GM19328 (cell line): Measurements from ENCODE around the gene KIAA1614.

ENCODE experiments used
- ATAC-seq: cut with Tn5 transposase; IDR thresholded peaks from one replicate; pipeline ENCODE4 v1.9.1; 2021; ENCODE audit warnings: mild to moderate bottlenecking, moderate library complexity; ENCODE audit not compliant: unreplicated experiment

KIAA1614 gene

DNA sequence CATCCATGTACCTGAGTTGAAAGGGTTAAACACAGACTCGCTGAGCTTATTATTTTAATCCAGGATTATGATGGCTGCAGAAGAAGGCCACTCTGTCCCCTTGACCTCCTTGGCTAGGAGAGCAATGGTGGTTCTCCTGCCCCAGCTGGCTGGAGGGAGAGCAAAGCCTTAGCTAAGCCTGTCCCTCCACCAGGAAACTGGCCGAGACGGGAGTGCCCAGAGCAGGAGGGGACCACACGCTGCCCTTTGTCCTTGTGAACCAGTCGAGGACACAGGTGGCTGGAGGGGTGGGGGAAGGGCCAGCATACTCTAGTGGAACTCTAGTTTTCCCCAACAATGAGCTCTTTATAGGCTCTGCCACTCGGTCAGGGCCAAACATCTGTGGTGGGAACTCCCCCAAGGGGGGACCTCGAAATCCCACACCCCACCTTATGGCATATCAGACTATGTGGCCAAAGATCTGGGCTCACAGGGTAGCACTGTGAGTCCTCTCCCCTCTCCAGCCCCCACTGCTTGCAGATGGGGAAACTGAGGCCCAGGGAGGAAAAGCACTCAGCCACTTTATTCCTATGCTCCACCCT is 12.9 kb downstream of the KIAA1614 start:
- ATAC-seq: no peak

GRCh38 chr1:180926164-180926981 is 13.7 kb downstream of the KIAA1614 start:
- no peak for ATAC-seq

- ATAC-seq: no peak
These were observed 14.7 kb downstream of the KIAA1614 start for GRCh38 chr1:180927348-180927747.

- no peak for ATAC-seq
These were observed 15.1 kb downstream of the KIAA1614 start for GRCh38 chr1:180927841-180928240.

GRCh38 chr1:180928331-180929230 is 15.9 kb downstream of the KIAA1614 start:
- no peak for ATAC-seq

DNA sequence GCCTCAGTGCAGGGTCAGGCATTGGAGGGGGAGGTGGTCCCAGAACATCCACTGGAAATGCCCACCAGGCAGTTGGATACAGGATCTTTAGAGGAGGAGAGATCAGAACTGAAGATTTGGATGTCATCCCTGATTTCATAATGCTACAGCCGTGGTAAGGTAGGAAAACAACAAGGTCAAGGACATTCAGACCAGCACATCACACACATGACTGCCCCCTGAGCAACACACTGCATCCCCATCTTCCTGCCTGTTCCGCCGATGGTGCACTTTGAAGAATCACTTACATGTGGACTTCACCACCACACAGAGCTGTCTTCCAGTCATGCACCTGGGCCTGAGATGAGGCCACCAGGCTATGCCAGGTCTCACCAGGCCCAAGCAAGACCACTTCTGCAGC is 16.7 kb downstream of the KIAA1614 start:
- no peak for ATAC-seq

- ATAC-seq: no peak
These were observed 18.0 kb downstream of the KIAA1614 start for GRCh38 chr1:180930687-180931086.

GRCh38 chr1:180931529-180931928 is 18.8 kb downstream of the KIAA1614 start:
- no peak for ATAC-seq

DNA sequence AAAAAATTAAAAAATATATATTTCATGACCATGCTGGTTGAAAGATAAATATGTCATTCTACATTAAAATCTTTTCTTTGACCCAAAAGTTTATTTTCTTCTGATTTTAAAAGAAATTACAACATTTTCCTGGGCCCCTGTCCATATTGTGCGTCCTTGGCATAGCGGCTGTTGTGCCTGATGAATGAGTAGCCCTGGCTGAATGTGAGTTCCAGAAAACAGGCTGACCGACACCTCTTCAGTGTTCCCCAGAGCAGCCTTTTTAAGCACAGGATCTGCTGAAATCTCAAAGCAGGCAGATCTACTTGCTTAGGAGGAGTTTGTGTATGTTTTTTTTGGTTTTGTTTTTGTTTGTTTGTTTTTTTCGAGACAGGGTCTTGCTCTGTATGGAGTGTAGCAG is 19.7 kb downstream of the KIAA1614 start:
- no peak for ATAC-seq

DNA sequence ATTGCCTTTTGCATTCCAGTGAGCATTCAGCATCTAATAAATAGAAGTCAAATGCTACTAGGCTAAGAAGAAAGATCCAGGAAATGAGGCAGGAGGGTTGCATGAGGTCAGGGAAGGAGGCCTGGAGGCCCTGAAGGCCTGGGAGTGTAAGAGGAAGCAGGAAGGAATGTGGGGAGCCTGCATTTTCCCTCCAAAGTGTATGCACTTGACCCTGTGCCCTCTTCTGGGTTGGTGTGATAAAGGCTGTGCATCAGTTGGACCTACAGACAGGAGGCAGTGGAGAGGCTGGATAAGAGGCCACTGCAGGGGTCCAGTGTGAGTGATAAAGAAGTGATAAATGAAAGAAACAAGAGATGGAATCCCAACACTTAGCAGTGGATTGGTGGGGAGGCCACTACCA is 20.4 kb downstream of the KIAA1614 start:
- ATAC-seq: no peak

GRCh38 chr1:180934563-180934962 is 21.9 kb downstream of the KIAA1614 start:
- ATAC-seq: no peak

GRCh38 chr1:180935326-180936109 is 22.8 kb downstream of the KIAA1614 start:
- ATAC-seq: no peak

DNA sequence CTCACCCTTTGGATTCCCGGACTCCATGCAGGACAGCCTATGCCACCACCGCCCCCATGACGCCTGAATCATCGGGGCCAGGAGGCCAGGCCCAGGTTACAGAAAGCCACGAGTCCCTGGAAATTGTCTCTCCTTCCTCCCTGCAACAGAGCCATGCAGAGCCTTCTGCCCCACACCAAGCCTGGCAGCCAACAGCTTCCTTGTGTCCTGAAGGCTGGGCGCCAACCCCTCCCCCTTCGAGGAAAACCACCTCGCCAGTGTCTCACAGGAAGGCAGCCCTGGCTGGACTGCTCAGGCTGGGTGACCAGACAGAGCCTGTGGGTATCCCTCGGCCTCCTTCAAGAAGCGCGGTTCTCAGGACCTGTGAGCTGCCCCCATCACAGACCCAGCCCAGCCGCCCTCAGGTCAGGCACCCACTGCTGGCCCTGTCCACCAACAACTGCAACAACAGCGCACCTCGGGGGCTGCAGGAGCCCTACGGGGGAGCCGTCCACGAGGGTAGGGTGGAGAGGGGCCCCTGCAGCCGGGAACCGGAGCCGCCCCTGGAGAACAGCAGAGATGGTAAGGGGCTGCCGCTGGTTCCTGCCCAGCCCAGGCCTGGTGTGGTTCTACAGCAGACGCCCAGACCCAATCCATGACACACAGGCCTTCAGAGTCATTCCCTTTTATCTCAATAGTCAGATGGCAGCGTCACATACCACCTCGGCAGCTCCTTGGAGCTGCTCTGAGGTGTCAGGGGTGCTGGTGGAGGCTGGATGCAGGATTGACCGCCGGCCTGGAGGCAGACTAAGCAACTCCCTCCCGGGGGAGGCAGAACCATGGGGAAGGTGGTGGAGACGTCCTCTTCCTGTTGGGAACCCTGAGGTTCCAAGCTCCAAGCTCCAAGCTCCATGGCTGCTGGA is 23.7 kb downstream of the KIAA1614 start:
- ATAC-seq: no peak

DNA sequence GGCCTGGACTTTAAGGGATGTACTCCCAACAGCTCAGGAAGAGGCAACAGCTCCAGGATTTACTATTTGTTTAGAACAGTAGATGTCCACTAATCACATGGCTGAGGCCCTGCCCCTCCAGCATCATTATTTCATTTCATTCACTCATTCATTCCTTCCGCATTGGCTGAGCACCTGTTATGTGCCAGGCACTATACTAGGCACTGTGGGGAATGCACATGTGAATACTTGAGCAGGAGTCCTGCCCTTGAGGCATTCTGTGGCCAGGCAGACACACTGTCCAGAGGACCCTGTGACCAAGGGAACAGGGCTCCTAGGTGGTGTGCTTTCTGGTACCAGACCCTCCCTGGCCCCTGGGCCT is 24.3 kb downstream of the KIAA1614 start:
- ATAC-seq: no peak

DNA sequence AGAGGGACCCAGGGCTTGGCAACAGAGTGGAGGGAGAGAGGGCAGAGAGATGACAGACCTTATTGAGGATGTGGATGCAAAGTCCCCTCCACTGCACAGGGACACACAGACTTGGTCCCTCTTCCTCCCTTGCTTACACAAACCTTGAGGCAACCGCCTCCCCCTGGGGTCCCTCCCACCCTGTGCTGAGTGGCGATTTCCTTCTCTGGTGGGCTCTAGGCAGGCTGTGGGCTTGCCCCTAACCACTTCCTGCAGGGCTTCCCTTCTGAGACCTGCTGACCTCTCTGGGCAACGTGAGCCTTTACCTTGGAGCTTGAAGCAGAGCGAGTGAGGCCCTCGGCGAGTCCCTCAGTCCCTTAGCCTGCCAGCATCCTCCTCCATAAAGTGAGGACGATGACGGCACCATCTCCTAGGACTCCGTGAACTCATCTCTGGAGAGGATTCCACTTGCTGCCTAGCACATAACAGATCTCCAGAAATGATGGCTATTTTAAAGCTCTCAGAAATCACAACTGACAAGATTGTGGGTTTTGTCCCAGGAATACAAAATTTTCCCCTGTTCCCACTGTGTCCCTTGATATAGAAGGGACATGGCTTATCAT is 25.0 kb downstream of the KIAA1614 start:
- ATAC-seq: no peak

- no peak for ATAC-seq
These were observed 26.5 kb downstream of the KIAA1614 start for GRCh38 chr1:180939073-180939710.

DNA sequence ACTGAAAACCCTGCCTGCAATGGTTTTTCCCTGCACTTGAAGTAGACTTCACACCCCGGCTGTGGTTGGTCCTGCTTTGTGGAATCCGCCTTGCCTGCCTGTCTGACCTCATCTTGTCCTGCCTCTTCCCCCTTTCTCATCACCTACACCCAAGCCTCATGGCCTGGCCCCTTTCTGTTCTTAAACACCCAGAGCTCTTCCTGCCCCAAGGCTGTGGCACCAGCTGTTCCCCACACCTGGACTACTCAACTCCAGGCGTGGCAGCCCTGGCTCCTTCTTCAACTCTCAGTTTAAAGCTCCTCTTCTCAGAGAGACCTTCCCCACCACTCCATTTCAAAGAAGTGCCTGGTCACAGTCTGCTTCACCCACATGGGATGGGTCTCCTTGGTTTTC is 27.0 kb downstream of the KIAA1614 start:
- ATAC-seq: no peak

DNA sequence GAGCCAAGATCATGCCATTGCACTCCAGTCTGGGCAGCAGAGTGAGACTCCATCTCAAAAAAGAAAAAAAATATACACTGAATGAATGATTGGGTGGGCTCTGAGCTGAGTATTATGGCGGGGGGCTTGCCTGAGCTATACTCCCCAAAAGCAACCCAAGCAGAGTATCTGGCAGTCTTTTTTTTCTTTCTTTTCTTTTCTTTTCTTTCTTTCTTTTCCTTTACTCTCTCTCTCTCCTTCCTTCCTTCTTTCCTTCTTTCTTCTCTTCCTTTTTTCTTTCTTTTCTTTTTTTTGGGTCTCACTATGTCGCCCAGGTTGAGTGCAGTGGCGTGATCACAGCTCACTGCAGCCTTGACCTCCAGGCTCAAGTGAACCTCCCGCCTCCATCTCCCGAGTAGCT is 27.7 kb downstream of the KIAA1614 start:
- ATAC-seq: no peak
